ENCODE data around the gene NAALADL2.

- TF ChIP-seq REST (IDR thresholded peaks at IDR 0.05) (no peak), GATA3 (IDR thresholded peaks at IDR 0.05; ENCODE audit: borderline replicate concordance) (no peak), USF2 (IDR thresholded peaks at IDR 0.05) (no peak), CTCF (IDR thresholded peaks at IDR 0.05) (no peak), POLR2A (IDR thresholded peaks at IDR 0.05; ENCODE audit: low read length) (no peak), ZFP36 (IDR thresholded peaks at IDR 0.05; ENCODE audit: borderline replicate concordance, partially characterized antibody) (no peak), HMGXB4 (CRISPR knock-in tag; IDR thresholded peaks at IDR 0.05; ENCODE audit: borderline replicate concordance) (no peak), CEBPB (IDR thresholded peaks at IDR 0.05) (no peak), BHLHE40 (IDR thresholded peaks at IDR 0.05; ENCODE audit: low read depth, low read length) (no peak), PBX3 (IDR thresholded peaks at IDR 0.05) (no peak), TFCP2L1 (CRISPR knock-in tag; IDR thresholded peaks at IDR 0.05) (no peak)
Observed at GRCh38 chr3:174822320-174822719, 36.8 kb upstream of the NAALADL2 start.

Measured in A549 (cell line).